ENCODE data around the gene PLEKHM1.

The PLEKHM1 gene

GRCh38 chr17:45440161-45440778 is 50.3 kb downstream of the PLEKHM1 start:
- DNase-seq, result no peak

- no peak for DNase-seq
Measured at GRCh38 chr17:45438931-45439610, 51.5 kb downstream of the PLEKHM1 start.

GRCh38 chr17:45437465-45438283 is 52.8 kb downstream of the PLEKHM1 start:
- DNase-seq, result no peak

DNA sequence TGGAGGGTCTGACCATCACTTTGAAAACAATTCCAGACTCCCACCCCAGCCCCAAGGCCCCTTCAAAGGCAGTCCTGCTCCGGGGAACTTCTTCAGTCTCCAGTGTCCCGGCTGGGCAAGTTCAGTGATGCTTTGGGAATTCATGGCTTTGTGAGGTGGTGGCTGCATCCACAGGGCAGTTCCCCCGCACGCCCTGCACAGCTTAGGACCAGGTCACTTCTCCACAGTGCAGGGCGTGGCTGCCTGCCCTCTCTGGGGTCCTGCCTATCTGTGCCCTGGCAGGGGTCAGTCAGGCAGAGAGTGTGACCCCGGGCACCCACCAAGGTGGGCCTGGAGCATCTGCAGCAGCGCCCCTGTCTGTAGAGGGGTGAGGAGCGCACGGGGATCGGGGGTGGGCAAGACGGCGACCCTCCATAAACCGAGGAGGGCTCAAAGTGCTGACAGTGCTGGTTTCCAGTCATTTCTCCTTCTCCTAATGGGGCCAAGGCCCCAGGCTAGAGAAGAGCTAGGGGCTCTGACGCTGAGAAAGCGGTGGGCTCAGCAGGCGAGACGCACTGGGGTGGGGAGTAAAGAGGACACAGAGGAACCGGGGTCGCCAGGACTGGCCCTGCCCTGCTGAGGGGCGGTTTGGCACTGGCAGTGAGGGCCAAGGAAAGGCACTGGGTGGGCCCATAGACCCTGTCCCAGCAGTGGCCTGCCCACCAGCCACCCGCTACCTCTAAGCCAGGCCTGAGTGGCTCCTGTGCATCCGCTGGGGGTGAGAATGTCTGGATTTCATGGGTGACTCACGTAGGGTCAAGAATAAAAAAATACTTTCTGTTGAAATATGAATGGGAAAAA is 53.7 kb downstream of the PLEKHM1 start:
- DNase-seq, result no peak

GRCh38 chr17:45436161-45436560 is 54.4 kb downstream of the PLEKHM1 start:
- no peak for DNase-seq

DNA sequence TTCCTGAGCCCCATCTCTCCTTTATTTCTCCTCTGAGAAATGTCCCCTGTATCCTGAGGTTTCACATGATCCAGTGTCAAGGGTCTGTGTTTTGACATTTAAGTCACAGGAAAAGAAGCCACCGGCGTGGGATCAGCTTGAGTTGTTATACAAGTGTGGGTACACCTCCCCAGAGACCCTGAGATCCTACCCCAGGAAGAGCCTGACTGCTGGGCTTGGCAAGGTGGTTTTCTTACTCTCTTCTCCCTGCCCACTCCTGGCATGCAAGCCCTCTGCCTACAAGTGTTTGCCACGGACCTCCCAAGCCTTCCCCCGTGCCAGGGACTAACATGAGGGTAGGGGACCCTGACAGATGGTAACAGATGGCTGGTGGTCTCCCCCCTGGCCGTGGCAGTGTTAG is 55.0 kb downstream of the PLEKHM1 start:
- no peak for DNase-seq

DNA sequence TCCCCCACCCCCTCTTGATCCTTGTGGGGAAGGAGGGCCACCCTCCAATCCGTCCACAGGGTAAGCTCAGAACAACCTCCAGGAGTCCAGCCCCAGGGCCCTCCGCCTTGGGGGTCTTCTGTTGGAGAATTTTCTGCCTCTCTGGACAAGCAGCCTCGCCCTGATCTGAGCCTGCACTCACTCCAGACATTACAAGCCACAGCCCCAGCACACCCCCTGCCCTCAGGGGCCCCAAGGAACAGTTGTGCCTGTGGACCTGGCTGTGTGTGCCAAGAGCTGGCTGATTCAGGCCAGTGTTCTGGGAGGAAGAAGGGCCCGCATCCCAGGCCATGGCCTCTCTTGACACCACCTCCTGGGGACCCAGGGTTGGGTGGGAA is 57.4 kb downstream of the PLEKHM1 start:
- no peak for DNase-seq

DNA sequence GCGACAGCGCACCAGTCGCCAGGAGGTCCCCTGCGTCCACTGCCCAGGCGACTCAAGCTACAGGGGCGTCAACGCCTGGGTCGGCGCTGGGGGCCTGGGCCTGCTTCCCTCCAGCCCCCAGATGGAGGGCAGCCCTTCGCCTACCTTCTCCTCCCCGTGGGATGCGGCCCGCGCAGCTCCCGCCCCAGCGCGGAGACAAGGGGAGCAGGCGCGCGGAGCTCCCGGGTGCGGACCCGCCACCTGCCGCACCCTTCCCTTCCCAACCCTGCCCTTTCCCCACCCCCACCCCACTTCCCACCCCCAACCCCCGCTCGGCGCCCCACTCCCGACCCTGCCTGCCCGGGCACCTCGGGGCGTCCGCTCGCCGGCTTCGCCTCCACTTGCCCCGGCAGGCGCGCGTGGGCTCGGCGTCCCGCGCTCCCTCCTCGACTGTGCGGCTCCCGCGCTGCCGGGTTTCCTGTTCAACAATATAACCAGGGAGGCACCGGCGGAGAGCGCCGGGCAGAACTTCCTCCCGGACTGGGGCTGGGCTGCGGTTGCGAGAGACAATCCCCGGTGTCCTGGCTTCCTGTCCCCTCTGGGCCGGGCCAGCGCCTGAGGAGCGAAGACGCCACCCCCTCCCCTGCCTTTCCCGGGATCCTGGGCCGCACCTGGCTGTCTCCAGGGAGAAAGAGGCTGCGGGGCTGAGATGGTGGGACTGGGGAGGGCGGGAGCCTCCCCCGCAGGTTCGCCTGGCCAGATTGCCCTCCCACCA is 57.9 kb downstream of the PLEKHM1 start, which contains the start of gene ARHGAP27:
ARHGAP27 (minus strand) TSS at position 466 of the 754 bp plus-strand sequence. CDS start 2,591 bp downstream, outside the sequence.
- DNase-seq, result no peak

- DNase-seq, result peak; percentile 68
Measured at GRCh38 chr17:45431531-45432404, 58.8 kb downstream of the PLEKHM1 start.

DNA sequence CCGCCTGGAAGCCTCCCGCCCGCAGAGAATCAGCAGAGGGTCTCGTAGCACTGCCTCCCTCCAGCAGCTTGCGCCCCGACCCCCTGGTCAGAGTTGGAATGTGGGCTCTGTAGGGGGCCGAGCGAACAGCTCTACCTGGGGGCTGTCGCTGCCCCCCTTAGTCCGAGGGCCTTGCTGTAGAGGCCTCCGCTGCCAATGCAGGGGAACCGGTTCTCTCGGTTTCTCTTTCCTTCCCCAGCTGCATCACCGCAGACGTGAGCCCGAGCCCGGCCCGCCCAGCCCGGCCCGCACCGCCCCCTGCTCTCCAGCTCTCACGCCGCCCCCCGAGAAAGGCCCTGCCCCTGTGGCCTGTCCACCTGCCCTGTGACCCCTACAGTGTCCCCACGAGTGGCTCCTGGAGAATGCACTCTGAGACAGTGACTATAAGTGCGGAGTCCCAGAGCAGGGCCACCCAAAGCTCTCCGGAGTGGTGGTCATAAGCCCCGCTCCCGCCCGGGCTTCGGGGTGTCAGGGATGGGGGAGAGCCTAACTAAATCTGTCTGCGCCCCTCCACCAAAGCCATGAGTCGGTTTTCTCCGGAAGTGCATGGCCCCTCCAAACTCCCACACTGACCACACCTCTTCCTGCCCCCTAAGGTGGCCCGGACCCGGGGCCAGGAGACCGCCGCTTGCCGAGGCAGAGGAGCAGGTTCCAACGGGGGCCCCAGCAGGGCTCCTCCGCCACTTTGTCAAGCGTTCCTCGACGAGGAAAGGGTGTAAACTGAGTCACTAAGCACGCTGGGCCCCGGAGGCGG is 59.6 kb downstream of the PLEKHM1 start:
- no peak for DNase-seq

GRCh38 chr17:45430006-45430737 is 60.3 kb downstream of the PLEKHM1 start:
- DNase-seq, result no peak

DNA sequence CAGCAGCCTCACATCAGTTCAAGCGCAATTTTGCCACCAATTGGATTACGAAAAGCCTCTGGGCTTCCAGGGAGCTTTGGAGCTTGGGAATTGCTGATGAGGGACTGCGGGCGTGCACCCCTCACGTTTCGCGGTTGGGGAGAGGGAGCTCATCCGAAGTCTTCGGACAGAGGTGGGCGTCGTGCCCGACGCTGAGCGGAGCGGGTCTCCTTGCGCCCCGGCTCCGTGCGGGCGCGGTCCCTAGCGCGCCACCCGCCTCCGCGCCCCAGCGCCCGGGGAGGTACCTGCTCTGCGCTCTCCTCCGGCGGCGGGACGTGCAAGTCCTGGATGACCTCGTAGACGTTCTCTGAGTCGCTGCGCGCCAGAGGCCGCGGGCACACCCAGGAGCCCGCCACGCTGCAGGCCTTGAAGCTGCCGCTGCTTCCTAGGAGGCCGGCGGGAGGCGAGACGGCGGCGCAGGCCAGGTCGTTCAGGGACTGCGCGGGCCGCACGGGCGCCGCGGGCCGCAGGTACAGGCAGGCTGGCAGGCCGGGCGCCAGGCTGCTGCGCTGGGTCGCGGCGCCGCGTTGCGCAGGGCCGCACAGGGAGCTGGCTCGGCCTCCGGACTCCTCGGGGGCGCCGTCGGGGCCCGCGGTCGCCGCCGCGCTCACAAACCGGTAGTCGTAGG is 61.0 kb downstream of the PLEKHM1 start:
- DNase-seq, result peak; percentile 28

- DNase-seq, result no peak
Measured at GRCh38 chr17:45428931-45429338, 61.6 kb downstream of the PLEKHM1 start.

GRCh38 chr17:45428050-45428617 is 62.4 kb downstream of the PLEKHM1 start:
- DNase-seq, result peak; percentile 73

- no peak for DNase-seq
Measured at GRCh38 chr17:45427181-45427835, 63.2 kb downstream of the PLEKHM1 start.

- no peak for DNase-seq
Measured at GRCh38 chr17:45426561-45426960, 64.0 kb downstream of the PLEKHM1 start.

- no peak for DNase-seq
Measured at GRCh38 chr17:45425984-45426413, 64.5 kb downstream of the PLEKHM1 start.

All from NCI-H748 treated with DMSO at 0.1 percent for 48 hours (cell line).